Type B pancreatic cell (in vitro differentiated cells): Measurements from ENCODE around the gene HOXA4. TPM values are rescaled to one million over a fixed set of nuclear protein-coding genes. Genes with fewer than 3 reads are reported as not detected.
A peak's percentile ranks its signal among the peaks of the same experiment; 100 is the strongest.

ENCODE experiments used
- DNase-seq: peaks from one replicate; pipeline ENCODE4 v3.0.0; 2021; ENCODE audit warnings: mixed read lengths; ENCODE audit not compliant: unreplicated experiment; ENCODE audit errors: extremely low spot score
- H3K27ac Mint-ChIP-seq: 2 replicates; pipeline ENCODE4 v1.8.0; 2021; ENCODE audit warnings: mild to moderate bottlenecking, mixed read lengths
- H3K27me3 Mint-ChIP-seq: 2 replicates; pipeline ENCODE4 v1.8.0; 2021; ENCODE audit warnings: mixed read lengths
- H3K36me3 Mint-ChIP-seq: 2 replicates; pipeline ENCODE4 v1.8.0; 2021; ENCODE audit warnings: mixed read lengths
- H3K4me1 Mint-ChIP-seq: one replicate; pipeline ENCODE4 v1.8.0; 2021; ENCODE audit warnings: mixed read lengths; ENCODE audit not compliant: unreplicated experiment
- H3K4me3 Mint-ChIP-seq: 2 replicates; pipeline ENCODE4 v1.8.0; 2021; ENCODE audit warnings: mild to moderate bottlenecking, mixed read lengths
- H3K9me3 Mint-ChIP-seq: 2 replicates; pipeline ENCODE4 v1.8.0; 2021; ENCODE audit warnings: mixed read lengths
- total RNA-seq: library from RNA; stranded (reverse); gene quantifications from 2 replicates; pipeline ENCODE4 v1.2.1, GENCODE V29; 2021; ENCODE audit warnings: low replicate concordance
- TF ChIP-seq, protein P1 (sequence below): fragments of 200-600 bp; sonication (generic); conservative IDR thresholded peaks from 2 replicates; pipeline ENCODE4 v1.5.0; 2021; ENCODE audit warnings: antibody characterized with exemption, mild to moderate bottlenecking

HOXA4 gene
- total RNA-seq, 1 donor from 2014 or later = 28.5 TPM

DNA sequence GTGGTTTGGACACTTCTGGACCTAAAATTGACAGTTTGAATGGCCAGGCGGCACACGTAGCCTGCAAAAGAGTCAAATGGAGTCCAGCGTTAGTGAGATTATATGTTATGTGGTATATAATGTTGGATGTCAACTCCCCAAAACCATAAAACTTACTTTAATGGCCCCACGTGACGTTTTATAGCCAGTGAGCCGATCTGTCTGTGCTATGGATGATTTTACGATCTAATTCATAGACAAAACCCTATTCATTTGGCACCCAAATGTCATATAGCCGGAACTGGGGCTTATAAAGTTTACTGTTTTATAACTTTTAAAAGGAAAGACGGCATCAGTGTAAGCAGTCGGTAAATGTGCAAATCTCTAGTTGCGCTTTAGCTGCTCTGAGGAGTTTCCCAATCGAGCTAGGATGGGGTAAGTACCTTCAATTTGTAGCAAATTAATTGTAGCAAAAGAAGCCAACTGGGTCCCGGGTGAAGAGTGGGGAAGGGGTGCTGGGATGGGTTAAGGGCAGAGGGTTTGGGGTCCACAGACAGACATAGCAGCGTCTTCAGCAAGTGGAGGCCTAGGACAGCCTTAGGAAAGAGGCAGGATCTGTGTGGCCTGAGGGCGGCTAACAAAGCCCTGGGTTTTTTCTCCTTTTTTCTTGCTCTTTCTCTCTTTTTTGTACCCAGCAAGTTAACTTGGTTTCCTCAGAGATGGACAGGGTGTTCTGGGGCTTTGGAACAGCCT lies 9.7 kb upstream of the HOXA4 start:
- peak overlapping the region; percentile 99 for H3K4me3 Mint-ChIP-seq
- H3K9me3 Mint-ChIP-seq = no peaks in the 10 kb centered on the region
- DNase-seq = no peak
- H3K27ac Mint-ChIP-seq = peak overlapping the region; percentile 99
- H3K27me3 Mint-ChIP-seq = peaks cover 51% of the 10 kb centered on the region
- TF ChIP-seq, protein P1, sequence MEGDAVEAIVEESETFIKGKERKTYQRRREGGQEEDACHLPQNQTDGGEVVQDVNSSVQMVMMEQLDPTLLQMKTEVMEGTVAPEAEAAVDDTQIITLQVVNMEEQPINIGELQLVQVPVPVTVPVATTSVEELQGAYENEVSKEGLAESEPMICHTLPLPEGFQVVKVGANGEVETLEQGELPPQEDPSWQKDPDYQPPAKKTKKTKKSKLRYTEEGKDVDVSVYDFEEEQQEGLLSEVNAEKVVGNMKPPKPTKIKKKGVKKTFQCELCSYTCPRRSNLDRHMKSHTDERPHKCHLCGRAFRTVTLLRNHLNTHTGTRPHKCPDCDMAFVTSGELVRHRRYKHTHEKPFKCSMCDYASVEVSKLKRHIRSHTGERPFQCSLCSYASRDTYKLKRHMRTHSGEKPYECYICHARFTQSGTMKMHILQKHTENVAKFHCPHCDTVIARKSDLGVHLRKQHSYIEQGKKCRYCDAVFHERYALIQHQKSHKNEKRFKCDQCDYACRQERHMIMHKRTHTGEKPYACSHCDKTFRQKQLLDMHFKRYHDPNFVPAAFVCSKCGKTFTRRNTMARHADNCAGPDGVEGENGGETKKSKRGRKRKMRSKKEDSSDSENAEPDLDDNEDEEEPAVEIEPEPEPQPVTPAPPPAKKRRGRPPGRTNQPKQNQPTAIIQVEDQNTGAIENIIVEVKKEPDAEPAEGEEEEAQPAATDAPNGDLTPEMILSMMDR = no peak
- H3K36me3 Mint-ChIP-seq = peaks cover 28% of the 10 kb centered on the region
- peaks cover 28% of the 10 kb centered on the region for H3K4me1 Mint-ChIP-seq

DNA sequence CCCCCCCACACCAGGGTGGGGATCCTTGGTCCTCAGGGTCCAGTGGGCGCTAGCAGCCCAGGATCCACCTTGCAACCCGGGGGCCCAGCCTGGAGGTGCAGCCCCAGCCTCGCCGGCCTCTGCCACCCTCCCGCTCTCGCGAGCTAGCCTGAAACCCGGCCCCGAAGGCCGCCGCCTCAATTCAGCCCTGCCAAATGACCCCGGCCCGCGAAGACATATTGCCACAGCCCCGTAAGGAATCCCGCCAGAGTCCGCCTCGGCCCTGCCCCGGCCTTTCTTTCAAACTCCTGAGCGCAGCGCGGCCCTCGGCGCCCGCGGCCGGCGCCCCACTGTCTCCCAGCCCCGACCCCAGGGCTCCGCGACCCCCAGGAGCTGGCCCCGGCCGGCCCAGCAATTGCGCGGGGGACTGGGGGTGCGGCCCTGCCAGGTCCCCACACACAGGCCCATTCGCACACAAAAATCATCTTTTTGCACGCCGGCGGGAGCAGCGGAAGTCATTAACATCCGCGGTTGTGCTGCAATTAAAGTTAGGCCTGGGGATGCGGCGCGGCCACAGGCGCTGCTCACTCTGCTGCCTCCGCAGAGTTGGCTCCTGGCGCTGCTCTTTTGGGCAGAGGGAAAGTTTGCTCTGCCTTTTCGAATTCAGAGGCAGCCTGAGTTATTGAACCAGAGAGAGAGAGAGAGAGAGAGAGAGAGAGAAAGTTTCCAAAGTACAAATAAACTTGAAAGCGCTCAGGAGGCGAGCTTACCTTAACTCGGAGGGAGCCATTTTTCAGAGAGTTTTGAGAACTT lies 9.0 kb upstream of the HOXA4 start:
- Mint-ChIP-seq H3K4me3 (peak overlapping the region; percentile 99), H3K4me1 (peaks cover 36% of the 10 kb centered on the region), H3K9me3 (no peaks in the 10 kb centered on the region), H3K36me3 (peaks cover 30% of the 10 kb centered on the region), H3K27ac (peak overlapping the region; percentile 99), H3K27me3 (peaks cover 49% of the 10 kb centered on the region)
- DNase-seq = peak; percentile 77
- TF ChIP-seq, protein P1 = no peak

DNA sequence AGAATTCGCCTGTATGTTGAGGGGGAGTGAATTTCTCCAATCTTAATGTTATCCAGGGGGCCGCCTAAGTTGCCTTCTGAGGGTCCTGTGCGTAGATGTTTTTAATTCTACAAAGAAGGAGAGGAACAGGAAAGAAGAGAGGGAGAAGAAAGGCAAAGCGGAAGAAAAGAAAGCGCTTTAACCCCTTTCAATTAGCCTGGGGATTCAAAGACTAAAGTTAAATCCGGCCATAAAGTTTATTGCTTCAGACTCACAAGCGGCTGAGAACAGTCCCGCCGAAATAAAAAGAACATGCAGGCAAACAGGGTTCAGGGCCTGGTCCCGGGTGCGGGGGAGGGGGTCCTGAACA lies 8.4 kb upstream of the HOXA4 start:
- Mint-ChIP-seq H3K27me3 (peaks cover 48% of the 10 kb centered on the region), H3K36me3 (peaks cover 35% of the 10 kb centered on the region), H3K9me3 (no peaks in the 10 kb centered on the region), H3K4me1 (peaks cover 36% of the 10 kb centered on the region), H3K4me3 (peak overlapping the region; percentile 99), H3K27ac (peak overlapping the region; percentile 94)
- DNase-seq = no peak
- TF ChIP-seq, protein P1 = no peak

DNA sequence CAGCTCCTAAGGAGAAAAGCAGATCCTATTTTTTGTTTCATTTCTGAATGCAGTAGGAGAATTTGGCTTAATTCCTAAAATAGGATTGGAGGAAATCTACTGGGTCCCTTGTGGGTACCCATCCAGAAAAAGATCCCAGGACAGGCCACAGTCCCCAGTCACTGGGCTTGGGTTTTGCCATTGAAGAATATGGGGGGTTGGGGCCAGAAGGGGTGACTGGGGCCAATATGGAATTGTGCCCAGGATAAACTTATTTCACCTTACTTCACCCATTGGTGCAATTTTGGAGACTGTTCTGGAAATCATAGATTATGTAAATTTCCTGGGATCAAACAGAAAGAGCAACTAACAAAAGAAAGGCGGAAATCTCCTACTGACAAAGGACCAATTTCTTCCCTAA lies 7.9 kb upstream of the HOXA4 start:
- Mint-ChIP-seq H3K27me3 (peaks cover 47% of the 10 kb centered on the region), H3K27ac (peak overlapping the region; percentile 94), H3K36me3 (peaks cover 34% of the 10 kb centered on the region), H3K9me3 (no peaks in the 10 kb centered on the region), H3K4me1 (peaks cover 38% of the 10 kb centered on the region), H3K4me3 (peak overlapping the region; percentile 99)
- no peak for DNase-seq
- TF ChIP-seq, protein P1 = no peak

DNA sequence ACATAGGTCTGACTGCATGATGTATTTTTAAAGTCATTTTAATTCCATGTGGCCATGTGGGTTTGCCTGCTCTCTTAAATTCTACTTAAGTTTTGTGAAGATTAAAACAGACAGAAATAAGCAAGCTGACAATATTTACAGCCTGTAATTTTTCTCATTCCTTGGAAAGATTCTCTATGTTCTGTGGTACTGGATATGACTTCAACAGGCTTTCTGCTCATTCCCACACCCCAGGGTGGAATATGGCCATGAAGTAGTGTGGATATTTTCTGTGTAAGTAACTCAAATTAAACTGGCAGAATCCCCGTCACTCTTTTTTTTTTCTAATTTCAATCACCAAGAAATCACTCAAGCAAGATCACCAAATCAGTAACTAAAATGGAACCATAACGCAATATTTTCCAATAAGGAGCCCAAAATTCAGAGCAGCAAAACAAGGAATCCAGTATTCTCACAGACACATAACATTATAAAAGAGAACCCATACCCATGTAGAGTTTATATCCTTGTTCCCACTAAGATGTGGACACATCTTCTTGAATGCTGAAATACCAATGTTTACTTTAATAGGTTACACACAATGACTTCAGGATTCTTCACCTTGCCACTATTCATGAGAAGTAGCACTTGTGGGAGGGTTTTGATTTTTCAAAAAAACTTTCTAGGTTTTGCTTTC lies 7.2 kb upstream of the HOXA4 start:
- no peaks in the 10 kb centered on the region for H3K9me3 Mint-ChIP-seq
- peak overlapping the region; percentile 94 for H3K27ac Mint-ChIP-seq
- H3K27me3 Mint-ChIP-seq = peaks cover 48% of the 10 kb centered on the region
- peaks cover 43% of the 10 kb centered on the region for H3K4me1 Mint-ChIP-seq
- DNase-seq = no peak
- H3K36me3 Mint-ChIP-seq = peaks cover 32% of the 10 kb centered on the region
- TF ChIP-seq, protein P1 = no peak
- peak overlapping the region; percentile 99 for H3K4me3 Mint-ChIP-seq
